ENCODE measurements around the gene FOXN3. TPM values are rescaled to one million over a fixed set of nuclear protein-coding genes. Genes with fewer than 3 reads are reported as not detected.

FOXN3 gene
- polyA plus RNA-seq, 1 donor from 2014 or later, result 10.3 TPM

DNA sequence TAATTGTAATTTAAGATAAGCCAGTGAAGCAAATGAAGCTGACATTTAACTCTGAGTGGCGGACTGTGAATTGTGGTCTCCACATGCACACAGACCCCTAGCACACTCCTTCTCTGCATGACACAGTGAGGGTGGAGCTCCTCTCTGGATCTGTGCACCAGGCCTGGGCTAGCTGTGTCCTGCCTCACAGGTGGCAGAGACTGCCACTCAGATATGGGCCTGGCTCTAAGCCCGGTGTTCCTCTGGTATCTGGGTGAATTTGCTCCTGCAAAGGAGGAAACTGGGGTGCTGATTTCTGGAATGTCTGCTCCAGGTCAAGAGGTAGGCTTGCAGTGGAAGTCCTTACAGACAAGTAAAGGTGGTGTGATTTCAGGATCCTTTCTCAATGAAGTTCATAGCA is 282.4 kb downstream of the FOXN3 start:
- no peaks in the 10 kb centered on the region for H3K9me3 ChIP-seq (ENCODE audit: low read length)
- no peak for TF ChIP-seq TAF1 (IDR thresholded peaks at IDR 0.05; ENCODE audit: low read depth)
- TF ChIP-seq EP300 (conservative IDR thresholded peaks at IDR 0.05; ENCODE audit: poor library complexity, severe bottlenecking), result no peak
- TF ChIP-seq POLR2AphosphoS5 (IDR thresholded peaks at IDR 0.05), result no peak
- TF ChIP-seq SMC3 (conservative IDR thresholded peaks at IDR 0.05; ENCODE audit: poor library complexity), result no peak
- TF ChIP-seq MXI1 (conservative IDR thresholded peaks at IDR 0.05; ENCODE audit: poor library complexity, severe bottlenecking), result no peak
- TF ChIP-seq, protein P1, sequence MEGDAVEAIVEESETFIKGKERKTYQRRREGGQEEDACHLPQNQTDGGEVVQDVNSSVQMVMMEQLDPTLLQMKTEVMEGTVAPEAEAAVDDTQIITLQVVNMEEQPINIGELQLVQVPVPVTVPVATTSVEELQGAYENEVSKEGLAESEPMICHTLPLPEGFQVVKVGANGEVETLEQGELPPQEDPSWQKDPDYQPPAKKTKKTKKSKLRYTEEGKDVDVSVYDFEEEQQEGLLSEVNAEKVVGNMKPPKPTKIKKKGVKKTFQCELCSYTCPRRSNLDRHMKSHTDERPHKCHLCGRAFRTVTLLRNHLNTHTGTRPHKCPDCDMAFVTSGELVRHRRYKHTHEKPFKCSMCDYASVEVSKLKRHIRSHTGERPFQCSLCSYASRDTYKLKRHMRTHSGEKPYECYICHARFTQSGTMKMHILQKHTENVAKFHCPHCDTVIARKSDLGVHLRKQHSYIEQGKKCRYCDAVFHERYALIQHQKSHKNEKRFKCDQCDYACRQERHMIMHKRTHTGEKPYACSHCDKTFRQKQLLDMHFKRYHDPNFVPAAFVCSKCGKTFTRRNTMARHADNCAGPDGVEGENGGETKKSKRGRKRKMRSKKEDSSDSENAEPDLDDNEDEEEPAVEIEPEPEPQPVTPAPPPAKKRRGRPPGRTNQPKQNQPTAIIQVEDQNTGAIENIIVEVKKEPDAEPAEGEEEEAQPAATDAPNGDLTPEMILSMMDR (IDR thresholded peaks at IDR 0.05; ENCODE audit: poor library complexity, severe bottlenecking), result no peak
- no peak for TF ChIP-seq EZH2 (IDR thresholded peaks at IDR 0.05; ENCODE audit: borderline replicate concordance, insufficient read depth, low read length, poor library complexity, severe bottlenecking)
- TF ChIP-seq, protein P2, sequence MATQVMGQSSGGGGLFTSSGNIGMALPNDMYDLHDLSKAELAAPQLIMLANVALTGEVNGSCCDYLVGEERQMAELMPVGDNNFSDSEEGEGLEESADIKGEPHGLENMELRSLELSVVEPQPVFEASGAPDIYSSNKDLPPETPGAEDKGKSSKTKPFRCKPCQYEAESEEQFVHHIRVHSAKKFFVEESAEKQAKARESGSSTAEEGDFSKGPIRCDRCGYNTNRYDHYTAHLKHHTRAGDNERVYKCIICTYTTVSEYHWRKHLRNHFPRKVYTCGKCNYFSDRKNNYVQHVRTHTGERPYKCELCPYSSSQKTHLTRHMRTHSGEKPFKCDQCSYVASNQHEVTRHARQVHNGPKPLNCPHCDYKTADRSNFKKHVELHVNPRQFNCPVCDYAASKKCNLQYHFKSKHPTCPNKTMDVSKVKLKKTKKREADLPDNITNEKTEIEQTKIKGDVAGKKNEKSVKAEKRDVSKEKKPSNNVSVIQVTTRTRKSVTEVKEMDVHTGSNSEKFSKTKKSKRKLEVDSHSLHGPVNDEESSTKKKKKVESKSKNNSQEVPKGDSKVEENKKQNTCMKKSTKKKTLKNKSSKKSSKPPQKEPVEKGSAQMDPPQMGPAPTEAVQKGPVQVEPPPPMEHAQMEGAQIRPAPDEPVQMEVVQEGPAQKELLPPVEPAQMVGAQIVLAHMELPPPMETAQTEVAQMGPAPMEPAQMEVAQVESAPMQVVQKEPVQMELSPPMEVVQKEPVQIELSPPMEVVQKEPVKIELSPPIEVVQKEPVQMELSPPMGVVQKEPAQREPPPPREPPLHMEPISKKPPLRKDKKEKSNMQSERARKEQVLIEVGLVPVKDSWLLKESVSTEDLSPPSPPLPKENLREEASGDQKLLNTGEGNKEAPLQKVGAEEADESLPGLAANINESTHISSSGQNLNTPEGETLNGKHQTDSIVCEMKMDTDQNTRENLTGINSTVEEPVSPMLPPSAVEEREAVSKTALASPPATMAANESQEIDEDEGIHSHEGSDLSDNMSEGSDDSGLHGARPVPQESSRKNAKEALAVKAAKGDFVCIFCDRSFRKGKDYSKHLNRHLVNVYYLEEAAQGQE (IDR thresholded peaks at IDR 0.05; ENCODE audit: borderline replicate concordance), result no peak
- TF ChIP-seq RAD21 (conservative IDR thresholded peaks at IDR 0.05), result no peak
- H3F3A ChIP-seq (ENCODE audit: insufficient read depth, low read length, poor library complexity, severe bottlenecking), result no peaks in the 10 kb centered on the region
- H4K20me1 ChIP-seq (ENCODE audit: insufficient read depth), result no peaks in the 10 kb centered on the region
- H3K9me2 ChIP-seq (ENCODE audit: insufficient read depth, low read length), result no peaks in the 10 kb centered on the region
- H3K27ac ChIP-seq (ENCODE audit: low read length), result no peak overlapping the region
- H3K4me3 ChIP-seq (ENCODE audit: low read length), result no peak overlapping the region
- no peak overlapping the region for H2AFZ ChIP-seq (ENCODE audit: low read depth, low read length)
- no peak overlapping the region for H3K9ac ChIP-seq (ENCODE audit: low read length)
- no peaks in the 10 kb centered on the region for H3K36me3 ChIP-seq (ENCODE audit: insufficient read depth, low read length)
- no peaks in the 10 kb centered on the region for H3K79me2 ChIP-seq (replicated peaks; ENCODE audit: insufficient read depth, low read length)
- no peaks in the 10 kb centered on the region for H3K27me3 ChIP-seq (ENCODE audit: insufficient read depth, low read depth, low read length)
- no peak overlapping the region for H3K4me2 ChIP-seq (ENCODE audit: low read length)

DNA sequence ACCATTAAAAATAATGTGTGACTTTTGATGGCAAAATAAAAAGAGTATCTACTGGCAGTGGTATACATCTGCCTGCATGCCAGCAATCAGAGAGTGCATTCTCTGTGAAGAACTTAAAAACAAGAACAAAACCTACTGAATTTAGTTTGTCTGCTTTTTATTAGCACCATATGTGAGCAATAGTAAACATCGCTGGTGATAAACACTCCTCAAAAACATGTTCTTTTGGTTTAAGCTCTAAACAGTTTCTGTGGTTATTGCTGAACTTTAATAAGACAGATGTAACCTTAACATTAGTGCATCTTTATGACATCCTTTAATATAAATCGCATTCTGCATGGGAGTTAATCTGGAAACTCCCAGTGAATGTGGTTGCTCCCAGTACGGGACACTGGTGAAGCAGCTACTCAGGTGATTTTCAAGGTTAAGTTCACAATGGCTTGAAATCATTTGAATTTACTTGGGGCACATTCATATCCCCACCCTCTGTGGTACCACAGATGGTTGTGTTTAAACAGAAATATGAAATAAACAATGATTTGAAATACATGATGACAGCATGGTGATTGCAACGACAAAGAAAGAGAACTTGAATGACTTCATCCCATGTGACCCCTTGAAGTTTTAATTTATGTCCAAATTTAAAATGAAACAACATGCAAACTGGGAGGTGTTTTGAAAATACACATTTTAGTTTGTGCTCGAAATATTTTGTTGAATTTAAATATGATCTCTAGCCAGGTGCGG is 285.9 kb downstream of the FOXN3 start:
- Histone ChIP-seq H4K20me1 (ENCODE audit: insufficient read depth) (no peaks in the 10 kb centered on the region), H3F3A (ENCODE audit: insufficient read depth, low read length, poor library complexity, severe bottlenecking) (no peaks in the 10 kb centered on the region), H3K9me3 (ENCODE audit: low read length) (no peaks in the 10 kb centered on the region), H3K9ac (ENCODE audit: low read length) (no peak overlapping the region), H3K4me2 (ENCODE audit: low read length) (no peak overlapping the region), H3K79me2 (replicated peaks; ENCODE audit: insufficient read depth, low read length) (no peaks in the 10 kb centered on the region), H3K27ac (ENCODE audit: low read length) (no peak overlapping the region), H3K4me3 (ENCODE audit: low read length) (no peak overlapping the region), H3K36me3 (ENCODE audit: insufficient read depth, low read length) (no peaks in the 10 kb centered on the region), H3K9me2 (ENCODE audit: insufficient read depth, low read length) (no peaks in the 10 kb centered on the region), H2AFZ (ENCODE audit: low read depth, low read length) (no peak overlapping the region), H3K27me3 (ENCODE audit: insufficient read depth, low read depth, low read length) (no peaks in the 10 kb centered on the region)
- TF ChIP-seq EP300 (conservative IDR thresholded peaks at IDR 0.05; ENCODE audit: poor library complexity, severe bottlenecking) (no peak), POLR2AphosphoS5 (IDR thresholded peaks at IDR 0.05) (no peak), SMC3 (conservative IDR thresholded peaks at IDR 0.05; ENCODE audit: poor library complexity) (no peak), TAF1 (IDR thresholded peaks at IDR 0.05; ENCODE audit: low read depth) (no peak), EZH2 (IDR thresholded peaks at IDR 0.05; ENCODE audit: borderline replicate concordance, insufficient read depth, low read length, poor library complexity, severe bottlenecking) (no peak), MXI1 (conservative IDR thresholded peaks at IDR 0.05; ENCODE audit: poor library complexity, severe bottlenecking) (no peak), RAD21 (conservative IDR thresholded peaks at IDR 0.05) (no peak)
- TF ChIP-seq, protein P2 (IDR thresholded peaks at IDR 0.05; ENCODE audit: borderline replicate concordance), result no peak
- TF ChIP-seq, protein P1 (IDR thresholded peaks at IDR 0.05; ENCODE audit: poor library complexity, severe bottlenecking), result no peak

Data from neural cell (in vitro differentiated cells).